Hematopoietic multipotent progenitor cell treated with erythropoietin and hydrocortisone succinate and interleukin-3 and kit ligand, for 4 days (in vitro differentiated cells): Measurements from ENCODE around the gene P3H4.
"Not testable (repeated sequence)": the region's sequence is repeated elsewhere in the genome, so short reads cannot be mapped to it uniquely, and the experiment has no call there.

Experiments used
- DNase-seq: peaks from one replicate; pipeline ENCODE4 v3.0.0-alpha.2; 2015

P3H4 gene, protein sequence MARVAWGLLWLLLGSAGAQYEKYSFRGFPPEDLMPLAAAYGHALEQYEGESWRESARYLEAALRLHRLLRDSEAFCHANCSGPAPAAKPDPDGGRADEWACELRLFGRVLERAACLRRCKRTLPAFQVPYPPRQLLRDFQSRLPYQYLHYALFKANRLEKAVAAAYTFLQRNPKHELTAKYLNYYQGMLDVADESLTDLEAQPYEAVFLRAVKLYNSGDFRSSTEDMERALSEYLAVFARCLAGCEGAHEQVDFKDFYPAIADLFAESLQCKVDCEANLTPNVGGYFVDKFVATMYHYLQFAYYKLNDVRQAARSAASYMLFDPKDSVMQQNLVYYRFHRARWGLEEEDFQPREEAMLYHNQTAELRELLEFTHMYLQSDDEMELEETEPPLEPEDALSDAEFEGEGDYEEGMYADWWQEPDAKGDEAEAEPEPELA

DNA sequence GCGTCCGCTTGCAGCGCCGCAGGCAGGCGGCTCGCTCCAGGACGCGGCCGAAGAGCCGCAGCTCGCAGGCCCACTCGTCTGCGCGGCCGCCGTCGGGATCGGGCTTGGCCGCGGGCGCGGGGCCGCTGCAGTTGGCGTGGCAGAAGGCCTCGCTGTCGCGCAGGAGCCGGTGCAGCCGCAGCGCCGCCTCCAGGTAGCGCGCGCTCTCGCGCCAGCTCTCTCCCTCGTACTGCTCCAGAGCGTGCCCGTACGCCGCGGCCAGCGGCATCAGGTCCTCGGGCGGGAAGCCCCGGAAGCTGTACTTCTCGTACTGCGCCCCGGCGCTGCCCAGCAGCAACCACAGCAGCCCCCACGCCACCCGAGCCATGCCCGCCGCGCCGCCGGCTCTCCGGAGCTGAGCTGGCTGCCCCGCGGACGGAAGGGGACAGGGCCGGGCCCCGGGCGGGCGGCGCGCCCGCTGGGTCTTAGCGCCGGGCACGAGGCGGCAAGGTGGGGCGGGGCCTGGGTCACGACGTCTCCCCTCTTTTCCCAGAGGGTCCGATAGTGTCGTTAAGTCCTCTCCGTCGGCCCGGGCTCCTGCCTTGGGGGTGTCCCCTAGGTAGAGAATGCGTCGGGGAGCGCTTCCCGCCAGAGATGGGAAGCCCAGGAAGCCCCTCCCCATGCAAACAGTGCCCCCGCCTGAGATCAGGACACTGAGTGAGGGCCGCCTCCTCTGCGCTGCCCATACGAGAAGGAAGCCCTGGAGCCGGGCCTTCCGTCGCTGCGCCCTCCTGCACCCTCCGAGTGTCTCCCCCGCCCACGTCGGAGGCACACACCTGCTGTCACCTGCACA, at the start of gene P3H4:
TSS of gene P3H4 (minus strand) at position 401 of the 832 bp plus-strand sequence. CDS start at position 367, 34 bp downstream.
- DNase-seq, result peak; percentile 82

DNA sequence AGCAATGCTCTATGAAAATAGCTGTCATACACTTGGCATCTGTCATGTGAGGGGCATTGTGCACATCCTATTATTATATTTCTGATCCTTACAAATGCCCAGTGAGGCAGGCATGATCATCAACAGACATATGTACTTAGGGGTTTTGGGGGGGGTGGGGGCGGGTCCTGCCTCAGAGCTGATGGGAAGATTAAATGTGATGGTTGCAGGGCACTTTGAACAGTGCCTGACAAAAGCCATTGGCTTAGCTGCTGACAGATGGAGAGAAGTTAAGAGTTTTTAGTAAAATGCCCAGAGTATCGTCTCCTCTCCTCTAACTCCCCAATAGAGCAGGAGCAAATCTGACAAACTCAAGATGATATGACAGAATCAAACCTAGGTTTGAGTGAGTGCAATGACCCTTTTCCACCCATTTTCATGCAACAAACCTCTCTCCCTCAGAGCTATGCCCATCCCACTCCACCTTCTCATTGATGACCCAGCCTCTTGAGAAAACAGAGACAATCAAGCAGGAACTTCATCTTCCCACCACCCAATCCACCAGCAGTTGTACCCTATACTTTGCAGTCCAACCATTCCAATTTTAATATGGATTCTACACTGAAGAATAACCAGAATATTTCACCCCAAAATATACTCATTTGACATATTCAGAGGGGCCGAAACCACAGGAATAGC, 48.6 kb upstream of the P3H4 start:
- DNase-seq, result no peak

GRCh38 chr17:41851382-41851781, 39.6 kb upstream of the P3H4 start:
- not testable (repeated sequence) for DNase-seq

- no peak for DNase-seq
Observed at GRCh38 chr17:41849251-41849990, 37.7 kb upstream of the P3H4 start.

- DNase-seq, result no peak
Observed at GRCh38 chr17:41848788-41849187, 37.0 kb upstream of the P3H4 start.

- no peak for DNase-seq
Observed at GRCh38 chr17:41844971-41845370, 33.2 kb upstream of the P3H4 start.

DNA sequence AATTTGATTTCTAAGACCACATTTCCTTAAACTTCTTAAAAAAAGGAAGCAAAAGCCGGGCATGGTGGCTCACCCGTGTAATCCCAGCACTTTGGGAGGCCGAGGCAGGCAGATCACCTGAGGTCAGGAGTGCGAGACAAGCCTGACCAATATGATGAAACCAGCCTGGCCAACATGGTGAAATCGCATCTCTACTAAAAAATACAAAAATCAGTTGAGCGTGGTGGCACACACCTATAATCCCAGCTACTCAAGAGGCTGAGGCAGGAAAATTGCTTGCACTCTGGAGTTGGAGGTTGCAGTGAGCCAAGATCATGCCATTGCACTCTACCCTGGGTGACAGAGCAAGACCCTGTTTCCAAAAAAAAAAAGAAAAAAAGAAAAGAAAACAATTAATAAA, 29.0 kb upstream of the P3H4 start:
- not testable (repeated sequence) for DNase-seq

DNA sequence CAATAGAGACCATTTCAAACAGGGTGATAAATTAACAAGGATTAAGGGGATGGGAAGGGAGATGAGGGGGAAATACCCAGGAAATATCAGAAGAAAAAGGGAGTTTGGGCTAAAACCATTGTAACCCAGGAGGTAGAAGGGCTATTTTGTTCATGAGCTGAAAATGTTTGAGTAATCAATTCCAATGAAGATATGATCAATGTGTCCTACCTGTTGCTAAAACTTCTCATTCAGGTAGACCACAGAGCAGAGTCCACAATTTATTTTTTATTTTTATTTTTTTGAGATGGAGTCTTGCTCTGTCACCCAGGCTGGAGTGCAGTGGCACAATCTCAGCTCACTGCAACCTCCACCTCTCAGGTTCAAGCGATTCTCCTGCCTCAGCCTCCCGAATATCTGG, 27.7 kb upstream of the P3H4 start:
- DNase-seq, result not testable (repeated sequence)

- DNase-seq, result peak; percentile 7
Observed at GRCh38 chr17:41837761-41838538, 26.2 kb upstream of the P3H4 start, which contains the start of gene KLHL10. KLHL10 (plus strand) TSS chr17:41837825; CDS start chr17:41837933, 108 bp downstream.

- no peak for DNase-seq
Observed at GRCh38 chr17:41836550-41837196, 24.9 kb upstream of the P3H4 start.

DNA sequence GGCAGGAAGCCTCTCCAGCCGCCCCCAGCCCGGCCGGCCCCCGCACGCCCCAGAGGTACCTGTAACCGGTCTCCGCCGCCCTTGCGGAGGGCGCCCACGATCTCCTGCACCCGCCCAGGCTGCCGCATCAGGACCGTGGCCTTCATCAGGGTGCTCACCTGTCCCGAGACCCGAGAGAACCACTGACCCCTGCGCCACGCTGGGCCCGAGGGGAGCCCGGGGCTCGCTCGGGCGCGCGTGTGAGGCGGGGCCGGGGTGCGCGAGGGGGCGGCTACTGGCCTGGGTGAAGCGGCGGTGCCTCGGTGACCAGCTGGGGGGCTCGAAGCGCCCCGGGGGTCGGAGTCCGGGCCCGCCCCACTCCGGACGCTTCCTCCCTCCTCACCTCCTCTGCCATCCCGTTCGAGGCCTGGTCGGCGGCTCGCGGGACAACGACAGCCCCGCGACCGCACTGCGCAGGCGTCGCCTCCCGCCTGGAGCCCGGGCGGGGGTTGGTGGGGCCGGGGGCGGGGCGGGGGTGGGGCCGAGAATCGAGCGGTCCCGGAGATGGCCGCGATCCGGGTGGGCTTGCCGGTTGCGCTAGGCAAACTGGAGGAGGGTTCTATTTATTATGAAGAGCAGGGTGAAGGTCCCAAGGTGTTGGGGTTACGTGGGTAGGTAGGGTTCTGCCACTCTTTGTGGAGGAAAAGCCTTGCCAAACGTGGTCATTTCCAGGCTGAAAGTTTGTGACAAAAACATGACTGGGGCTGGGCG, 24.2 kb upstream of the P3H4 start, which contains the start of gene NT5C3B:
TSS of gene NT5C3B (minus strand) at position 433 of the 750 bp plus-strand sequence. CDS start at position 394, 39 bp downstream.
- peak; percentile 63 for DNase-seq

DNA sequence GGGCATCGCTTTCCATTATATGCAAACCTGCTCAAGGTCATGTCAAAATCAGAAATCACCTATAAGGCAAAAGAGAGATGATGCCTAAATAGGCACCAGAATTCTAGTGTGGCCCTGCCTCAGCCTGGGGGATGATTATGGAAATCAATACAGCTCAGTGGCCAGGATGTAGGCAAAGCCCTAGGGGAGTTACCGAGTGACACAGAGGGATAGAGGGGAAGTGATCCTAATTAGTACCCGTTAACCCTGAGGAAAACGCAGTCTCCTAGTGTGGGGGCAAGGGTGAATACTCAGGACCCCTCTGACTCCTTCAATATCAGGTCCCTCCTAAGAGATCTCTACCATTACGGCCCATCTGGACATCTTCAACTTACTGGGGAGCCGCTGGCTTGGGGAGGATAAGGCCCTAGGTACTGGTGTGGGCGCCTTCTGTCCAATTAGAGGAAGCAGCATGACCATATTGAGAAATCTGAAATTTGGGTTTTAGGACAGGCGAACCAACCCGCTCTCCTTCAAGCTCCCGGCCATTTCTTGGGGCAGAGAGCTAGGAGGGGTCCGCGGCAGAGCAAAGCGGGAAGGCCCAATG, 23.6 kb upstream of the P3H4 start:
- DNase-seq, result peak; percentile 20

GRCh38 chr17:41829961-41830360, 18.2 kb upstream of the P3H4 start:
- not testable (repeated sequence) for DNase-seq

GRCh38 chr17:41825175-41825845, 13.6 kb upstream of the P3H4 start:
- DNase-seq, result no peak

- no peak for DNase-seq
Observed at GRCh38 chr17:41824086-41824485, 12.3 kb upstream of the P3H4 start.

DNA sequence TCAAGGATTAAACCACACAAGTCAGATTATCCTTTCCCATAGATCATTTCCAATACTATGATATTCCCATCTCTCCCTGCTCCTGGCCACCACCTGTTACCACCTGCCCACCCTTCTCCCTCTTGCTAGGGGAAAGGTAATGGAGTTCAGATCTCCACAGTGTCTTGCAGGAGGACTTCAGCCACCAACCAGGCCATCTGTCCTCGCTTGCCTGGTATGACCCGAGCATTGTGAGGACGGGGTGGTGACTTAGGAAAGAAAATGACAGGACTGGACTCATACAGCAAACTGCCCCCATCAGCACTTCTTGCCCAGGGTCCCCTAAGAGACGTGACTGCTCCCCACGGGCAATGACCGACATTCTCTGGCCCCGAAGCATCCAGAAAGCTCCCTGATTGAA, 11.8 kb upstream of the P3H4 start:
- DNase-seq, result no peak

DNA sequence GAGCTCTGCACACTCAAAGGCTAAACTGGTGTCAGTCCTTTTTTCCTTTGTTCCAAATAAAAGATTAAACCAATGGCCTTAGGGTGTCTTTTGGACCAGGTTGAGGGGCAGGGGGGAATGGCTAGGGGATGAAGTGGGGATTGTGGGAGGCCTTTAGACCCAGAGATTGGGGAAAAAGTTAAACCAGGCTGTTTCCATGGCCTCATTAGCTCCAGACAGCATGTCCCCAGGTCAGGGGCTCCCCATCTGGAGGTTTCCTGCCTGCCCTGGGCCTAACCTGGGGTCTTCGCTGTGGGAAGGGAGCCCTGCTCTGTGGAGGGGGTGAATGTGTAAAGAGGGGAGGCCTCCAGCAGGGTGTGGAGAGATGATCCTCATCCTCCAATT, 11.4 kb upstream of the P3H4 start:
- no peak for DNase-seq

- DNase-seq, result no peak
Observed at GRCh38 chr17:41822216-41823140, 10.7 kb upstream of the P3H4 start.
